ENCODE measurements around the gene MC1R. TPM values are rescaled to one million over a fixed set of nuclear protein-coding genes. Genes with fewer than 3 reads are reported as not detected.

Gene MC1R
- total and polyA plus RNA-seq, 2 donors from 2014 or later: 2.1 to 13.5 TPM

DNA sequence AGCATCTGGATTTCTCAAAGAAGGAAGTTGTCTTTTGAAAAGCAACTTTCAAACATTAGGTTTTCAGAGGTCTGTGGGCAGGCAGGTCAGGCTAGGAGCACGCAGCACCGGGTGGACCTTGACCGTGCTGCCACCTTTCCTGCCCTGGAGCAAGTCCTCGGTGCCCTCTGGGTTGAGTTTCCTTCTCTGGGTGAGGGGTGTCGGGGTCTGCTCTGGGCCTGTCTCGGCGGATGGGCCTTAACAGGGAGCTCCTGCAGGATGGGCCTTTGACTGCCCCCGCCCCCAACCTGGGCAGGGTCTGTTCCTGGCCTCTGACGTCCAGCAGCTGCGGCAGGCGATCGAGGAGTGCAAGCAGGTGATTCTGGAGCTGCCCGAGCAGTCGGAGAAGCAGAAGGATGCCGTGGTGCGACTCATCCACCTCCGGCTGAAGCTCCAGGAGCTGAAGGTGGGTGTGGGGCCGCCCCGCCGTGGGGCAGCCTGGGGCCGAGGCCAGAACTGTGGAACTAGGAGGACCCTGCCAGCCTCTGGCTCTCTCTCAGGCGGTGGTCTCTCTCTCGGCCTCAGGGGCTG is 38.6 kb downstream of the MC1R start:
- Histone ChIP-seq H3K9ac (ENCODE audit: low read length in 3 of 3) (no peak overlapping the region), H3K4me3 (ENCODE audit: low read length in 3 of 3) (no peak overlapping the region), H3K36me3 (ENCODE audit: control insufficient read depth in 2 of 3, insufficient read depth in 3 of 3, low read length in 3 of 3) (peaks cover 0 to 11% (median 8%) of the 10 kb centered on the region in 3 donors), H3K27me3 (ENCODE audit: control insufficient read depth, insufficient read depth, low read length) (no peaks in the 10 kb centered on the region), H3K9me3 (ENCODE audit: control insufficient read depth in 2 of 3, insufficient read depth in 1 of 3, low read length in 3 of 3) (no peaks in the 10 kb centered on the region), H3K27ac (ENCODE audit: low read depth in 2 of 2, low read length in 2 of 2) (no peak overlapping the region), H3K4me1 (ENCODE audit: control insufficient read depth in 2 of 3, insufficient read depth in 2 of 3, low read depth in 1 of 3, low read length in 3 of 3) (no peaks in the 10 kb centered on the region)
- intact Hi-C loops (cut with DNase I): no loop called here
- FAIRE-seq: no peak
- DNase-seq: no peak
- TF ChIP-seq CTCF (IDR thresholded peaks at IDR 0.05; ENCODE audit: borderline replicate concordance, extremely low read depth, insufficient read depth): no peak

DNA sequence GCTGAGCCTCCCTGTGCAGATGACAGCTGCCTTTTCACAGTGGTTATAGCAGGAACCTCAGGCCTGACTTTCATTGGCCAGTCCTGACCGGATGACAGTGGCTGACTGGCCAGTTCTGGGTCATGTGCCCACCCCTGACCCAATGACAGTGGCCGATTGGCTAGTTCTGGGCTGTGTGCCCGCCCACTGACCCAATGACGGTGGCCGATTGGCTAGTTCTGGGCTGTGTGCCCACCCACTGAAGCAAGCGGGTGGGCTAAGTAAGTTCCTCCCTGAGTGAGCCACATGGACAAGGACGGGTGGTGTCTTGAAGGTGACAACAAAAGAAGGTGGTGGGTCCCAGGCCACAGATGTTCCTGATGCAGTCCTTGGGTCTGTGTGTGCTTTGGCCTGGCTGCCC is 39.4 kb downstream of the MC1R start:
- Histone ChIP-seq H3K9ac (ENCODE audit: low read length in 3 of 3) (no peak overlapping the region), H3K27ac (ENCODE audit: low read depth in 2 of 2, low read length in 2 of 2) (no peak overlapping the region), H3K4me3 (ENCODE audit: low read length in 3 of 3) (no peak overlapping the region), H3K4me1 (ENCODE audit: control insufficient read depth in 2 of 3, insufficient read depth in 2 of 3, low read depth in 1 of 3, low read length in 3 of 3) (no peaks in the 10 kb centered on the region), H3K9me3 (ENCODE audit: control insufficient read depth in 2 of 3, insufficient read depth in 1 of 3, low read length in 3 of 3) (no peaks in the 10 kb centered on the region), H3K27me3 (ENCODE audit: control insufficient read depth, insufficient read depth, low read length) (no peaks in the 10 kb centered on the region), H3K36me3 (ENCODE audit: control insufficient read depth in 2 of 3, insufficient read depth in 3 of 3, low read length in 3 of 3) (peaks cover 0 to 11% (median 8%) of the 10 kb centered on the region in 3 donors)
- TF ChIP-seq CTCF (IDR thresholded peaks at IDR 0.05; ENCODE audit: borderline replicate concordance, extremely low read depth, insufficient read depth): no peak
- intact Hi-C loops (cut with DNase I): no loop called here
- DNase-seq: peak in 4 of 5 donors; percentile 15 to 64 (median 38)
- no peak for FAIRE-seq

- intact Hi-C loops (cut with DNase I): no loop called here
- no peaks in the 10 kb centered on the region for H3K9me3 ChIP-seq (ENCODE audit: control insufficient read depth in 2 of 3, insufficient read depth in 1 of 3, low read length in 3 of 3)
- no peak overlapping the region for H3K27ac ChIP-seq (ENCODE audit: low read depth in 2 of 2, low read length in 2 of 2)
- no peak for DNase-seq
- H3K4me1 ChIP-seq (ENCODE audit: control insufficient read depth in 2 of 3, insufficient read depth in 2 of 3, low read depth in 1 of 3, low read length in 3 of 3): no peaks in the 10 kb centered on the region
- peaks cover 0 to 11% (median 8%) of the 10 kb centered on the region in 3 donors for H3K36me3 ChIP-seq (ENCODE audit: control insufficient read depth in 2 of 3, insufficient read depth in 3 of 3, low read length in 3 of 3)
- no peak overlapping the region for H3K4me3 ChIP-seq (ENCODE audit: low read length in 3 of 3)
- TF ChIP-seq CTCF (IDR thresholded peaks at IDR 0.05; ENCODE audit: borderline replicate concordance, extremely low read depth, insufficient read depth): no peak
- no peaks in the 10 kb centered on the region for H3K27me3 ChIP-seq (ENCODE audit: control insufficient read depth, insufficient read depth, low read length)
- no peak overlapping the region for H3K9ac ChIP-seq (ENCODE audit: low read length in 3 of 3)
- no peak for FAIRE-seq
These were observed 39.9 kb downstream of the MC1R start for GRCh38 chr16:89958596-89958995.

DNA sequence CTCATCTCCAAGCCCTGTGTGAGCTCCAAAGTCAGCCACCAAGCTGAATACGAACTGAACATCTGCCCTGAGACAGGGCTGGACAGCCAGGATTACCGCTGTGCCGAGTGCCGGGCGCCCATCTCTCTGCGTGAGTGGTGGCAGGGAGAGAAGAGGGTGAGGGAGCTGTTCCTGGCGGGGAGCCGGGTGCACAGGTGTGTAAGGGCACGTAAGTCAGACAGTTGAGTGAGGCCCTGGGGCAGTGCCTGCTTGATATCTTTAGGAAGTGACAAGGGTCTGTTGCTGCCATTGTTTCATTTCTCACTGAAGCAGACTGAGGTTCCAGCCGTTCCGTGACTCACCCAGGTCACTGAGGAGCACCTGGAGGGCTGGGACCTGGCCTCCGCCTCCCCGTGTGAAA is 42.3 kb downstream of the MC1R start:
- no peak for FAIRE-seq
- DNase-seq: no peak
- H3K9ac ChIP-seq (ENCODE audit: low read length in 3 of 3): no peak overlapping the region
- no peak for TF ChIP-seq CTCF (IDR thresholded peaks at IDR 0.05; ENCODE audit: borderline replicate concordance, extremely low read depth, insufficient read depth)
- H3K9me3 ChIP-seq (ENCODE audit: control insufficient read depth in 2 of 3, insufficient read depth in 1 of 3, low read length in 3 of 3): no peaks in the 10 kb centered on the region
- peaks cover 0 to 8% (median 6%) of the 10 kb centered on the region in 3 donors for H3K36me3 ChIP-seq (ENCODE audit: control insufficient read depth in 2 of 3, insufficient read depth in 3 of 3, low read length in 3 of 3)
- intact Hi-C loops (cut with DNase I): no loop called here
- no peaks in the 10 kb centered on the region for H3K27me3 ChIP-seq (ENCODE audit: control insufficient read depth, insufficient read depth, low read length)
- no peaks in the 10 kb centered on the region for H3K4me1 ChIP-seq (ENCODE audit: control insufficient read depth in 2 of 3, insufficient read depth in 2 of 3, low read depth in 1 of 3, low read length in 3 of 3)
- no peak overlapping the region for H3K4me3 ChIP-seq (ENCODE audit: low read length in 3 of 3)
- H3K27ac ChIP-seq (ENCODE audit: low read depth in 2 of 2, low read length in 2 of 2): no peak overlapping the region
